Prostate gland (tissue), 2 donors: ENCODE data around the gene PTX4. TPM values are rescaled to one million over a fixed set of nuclear protein-coding genes. Genes with fewer than 3 reads are reported as not detected.

Experiments
- DNase-seq: peaks from one replicate; pipeline ENCODE4 v3.0.0-alpha.2; 2019; ENCODE audit warnings: low spot score
- H3K27ac ChIP-seq, 2 donors: fragments of 200-600 bp; sonication (generic); 2 replicates each; pipeline ENCODE4 v1.5.1; 2017 to 2019
- H3K27me3 ChIP-seq: fragments of 200-600 bp; sonication (generic); replicated peaks from 2 replicates; pipeline ENCODE4 v1.5.1; 2019; ENCODE audit not compliant: insufficient read depth
- H3K36me3 ChIP-seq, 2 donors: fragments of 200-600 bp; sonication (generic); 1 replicate in 1 of 2; 2 replicates in 1 of 2; pipeline versions ENCODE4 v1.5.1 to v1.8.1; 2017 to 2019
- H3K4me1 ChIP-seq: fragments of 200-600 bp; sonication (generic); replicated peaks from 2 replicates; pipeline ENCODE4 v1.5.1; 2019
- H3K4me3 ChIP-seq, 2 donors: fragments of 200-600 bp; sonication (generic); 2 replicates each; pipeline ENCODE4 v1.5.1; 2017 to 2019
- H3K9me3 ChIP-seq: fragments of 200-600 bp; sonication (generic); 2 replicates; pipeline ENCODE4 v1.5.1; 2017
- POLR2A ChIP-seq: fragments of 450-650 bp; IDR thresholded peaks from one replicate; pipeline ENCODE4 v1.6.1; 2016; ENCODE audit warnings: antibody characterized with exemption, mild to moderate bottlenecking
- POLR2AphosphoS5 ChIP-seq: sonication (generic); formaldehyde crosslinking; IDR thresholded peaks from one replicate; pipeline ENCODE4 v1.6.1; 2017; ENCODE audit warnings: antibody characterized with exemption
- WGBS: methylation state at CpG from one replicate; pipeline ENCODE4 v1.1.5; 2018; 5-methylcytosine and 5-hydroxymethylcytosine counted together
- intact Hi-C: fragments of 100-400 bp; cut with DNase I; formaldehyde crosslinking; loops from one replicate; pipeline ENCODE4 v1.14.2; 2022
- total RNA-seq, 2 donors: library from RNA; depleted of rRNA; stranded (reverse); fragments of >200 nt; gene quantifications; one replicate each; pipeline ENCODE4 v1.1.0, GENCODE V29; 2016
- TF ChIP-seq, protein P1 (sequence below), 4 experiments: fragments of 200-600 bp in 2 of 4; fragments of 450-650 bp in 2 of 4; sonication (generic) in 2 of 4; IDR thresholded peaks; 1 replicate in 3 of 4; 2 replicates in 1 of 4; pipeline ENCODE4 v1.5.1; 2016 to 2019; ENCODE audit warnings: antibody characterized with exemption in 4 of 4, mild to moderate bottlenecking in 2 of 4, moderate library complexity in 2 of 4

Gene PTX4
- total RNA-seq, 2 donors from 2014 or later, result 2.2 TPM; not detected in 1

DNA sequence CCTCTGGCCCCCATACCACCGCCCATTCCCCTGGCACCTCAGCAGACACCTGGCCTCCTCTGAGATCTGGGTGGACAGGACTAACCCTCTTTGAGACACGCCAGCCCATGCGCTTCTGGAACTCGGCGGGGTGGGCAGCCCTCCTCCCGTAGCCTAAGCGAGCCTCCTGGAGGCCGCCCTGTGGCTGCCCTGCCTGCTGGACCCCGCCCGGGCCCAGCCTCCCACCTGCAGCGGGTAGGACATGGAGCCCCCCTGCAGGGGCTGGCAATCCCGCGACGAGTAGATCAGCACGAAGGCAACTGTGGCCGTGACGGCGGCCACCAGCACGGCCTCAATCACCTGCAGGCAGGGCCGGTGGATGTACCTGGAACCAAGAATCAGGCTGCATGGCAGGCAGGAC lies 36.2 kb downstream of the PTX4 start:
- intact Hi-C loops, result no loop called here
- H3K9me3 ChIP-seq, result no peaks in the 10 kb centered on the region
- 92% methylated on average over 20 of the region's 20 CpGs for WGBS
- H3K4me1 ChIP-seq, result no peaks in the 10 kb centered on the region
- no peak for DNase-seq
- TF ChIP-seq POLR2AphosphoS5 (no peak), POLR2A (no peak)
- TF ChIP-seq, protein P1, sequence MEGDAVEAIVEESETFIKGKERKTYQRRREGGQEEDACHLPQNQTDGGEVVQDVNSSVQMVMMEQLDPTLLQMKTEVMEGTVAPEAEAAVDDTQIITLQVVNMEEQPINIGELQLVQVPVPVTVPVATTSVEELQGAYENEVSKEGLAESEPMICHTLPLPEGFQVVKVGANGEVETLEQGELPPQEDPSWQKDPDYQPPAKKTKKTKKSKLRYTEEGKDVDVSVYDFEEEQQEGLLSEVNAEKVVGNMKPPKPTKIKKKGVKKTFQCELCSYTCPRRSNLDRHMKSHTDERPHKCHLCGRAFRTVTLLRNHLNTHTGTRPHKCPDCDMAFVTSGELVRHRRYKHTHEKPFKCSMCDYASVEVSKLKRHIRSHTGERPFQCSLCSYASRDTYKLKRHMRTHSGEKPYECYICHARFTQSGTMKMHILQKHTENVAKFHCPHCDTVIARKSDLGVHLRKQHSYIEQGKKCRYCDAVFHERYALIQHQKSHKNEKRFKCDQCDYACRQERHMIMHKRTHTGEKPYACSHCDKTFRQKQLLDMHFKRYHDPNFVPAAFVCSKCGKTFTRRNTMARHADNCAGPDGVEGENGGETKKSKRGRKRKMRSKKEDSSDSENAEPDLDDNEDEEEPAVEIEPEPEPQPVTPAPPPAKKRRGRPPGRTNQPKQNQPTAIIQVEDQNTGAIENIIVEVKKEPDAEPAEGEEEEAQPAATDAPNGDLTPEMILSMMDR (IDR thresholded peaks at IDR 0.05), result no peak
- H3K36me3 ChIP-seq, result peaks cover 9 to 26% of the 10 kb centered on the region in 2 donors
- H3K27ac ChIP-seq, result no peak overlapping the region
- H3K4me3 ChIP-seq, result no peak overlapping the region
- no peaks in the 10 kb centered on the region for H3K27me3 ChIP-seq

DNA sequence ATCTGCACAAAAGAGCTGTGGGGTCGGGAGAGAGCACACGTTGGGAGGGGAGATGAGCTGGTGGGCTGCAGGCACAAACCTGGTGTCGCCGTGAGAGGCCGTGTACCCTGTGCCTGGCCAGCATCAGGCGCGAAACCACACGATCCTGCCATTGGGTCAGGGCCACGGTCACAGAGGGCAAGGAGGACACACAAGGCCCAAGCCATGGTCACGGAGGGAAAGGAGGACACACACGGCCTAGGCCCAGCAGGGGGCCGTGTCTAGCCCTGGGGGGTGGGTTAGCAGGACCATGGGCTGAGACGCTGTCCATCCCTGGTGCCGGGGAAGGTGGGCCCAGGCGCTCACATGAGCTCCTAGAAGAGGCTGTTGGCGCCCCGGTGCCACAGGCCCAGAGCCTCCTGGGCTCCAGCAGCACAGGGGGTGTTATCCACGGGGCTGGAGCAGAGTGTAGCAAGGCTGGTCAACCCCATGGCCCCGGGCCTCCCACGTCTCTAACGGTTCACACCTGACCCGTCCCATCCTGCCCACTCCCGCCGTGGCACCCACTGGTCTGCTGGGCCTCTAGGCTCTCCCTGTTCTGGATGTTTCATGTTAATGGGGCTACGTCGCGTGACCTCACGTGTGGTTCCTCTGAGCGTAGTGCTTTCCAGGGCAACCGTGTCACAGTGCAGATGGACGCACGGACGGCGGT lies 36.9 kb downstream of the PTX4 start:
- 94% methylated on average over 34 of the region's 34 CpGs for WGBS
- Histone ChIP-seq H3K4me3 (no peak overlapping the region), H3K4me1 (no peaks in the 10 kb centered on the region), H3K9me3 (no peaks in the 10 kb centered on the region), H3K36me3 (peaks cover 9 to 26% of the 10 kb centered on the region in 2 donors), H3K27ac (no peak overlapping the region), H3K27me3 (no peaks in the 10 kb centered on the region)
- TF ChIP-seq POLR2A (no peak), POLR2AphosphoS5 (no peak)
- TF ChIP-seq, protein P1 (IDR thresholded peaks at IDR 0.05), result no peak
- no peak for DNase-seq
- intact Hi-C loops, result no loop called here

DNA sequence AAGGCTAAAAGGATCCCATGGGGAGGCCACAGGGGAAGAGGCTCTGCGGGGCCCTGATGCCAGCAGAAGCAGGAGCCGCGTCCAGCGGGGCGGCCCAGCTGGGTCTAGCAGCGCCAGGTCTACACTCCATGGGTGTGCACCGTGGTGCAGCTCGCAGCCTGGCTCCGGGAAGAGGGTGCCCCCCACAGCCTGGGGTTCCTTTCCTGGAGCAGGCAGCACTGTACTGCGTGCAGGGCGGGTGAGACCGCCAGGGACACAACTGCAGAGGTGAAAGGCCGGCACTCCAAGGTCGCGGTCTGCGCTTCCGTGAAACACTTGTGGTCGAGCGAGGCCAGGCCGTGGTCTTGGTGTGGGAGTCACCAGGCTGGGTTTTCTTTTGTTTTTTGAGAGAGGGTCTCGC lies 37.9 kb downstream of the PTX4 start:
- DNase-seq, result no peak
- peaks cover 9 to 23% of the 10 kb centered on the region in 2 donors for H3K36me3 ChIP-seq
- no peak for TF ChIP-seq POLR2AphosphoS5
- TF ChIP-seq, protein P1 (IDR thresholded peaks at IDR 0.05), result no peak
- no peak for TF ChIP-seq POLR2A

DNA sequence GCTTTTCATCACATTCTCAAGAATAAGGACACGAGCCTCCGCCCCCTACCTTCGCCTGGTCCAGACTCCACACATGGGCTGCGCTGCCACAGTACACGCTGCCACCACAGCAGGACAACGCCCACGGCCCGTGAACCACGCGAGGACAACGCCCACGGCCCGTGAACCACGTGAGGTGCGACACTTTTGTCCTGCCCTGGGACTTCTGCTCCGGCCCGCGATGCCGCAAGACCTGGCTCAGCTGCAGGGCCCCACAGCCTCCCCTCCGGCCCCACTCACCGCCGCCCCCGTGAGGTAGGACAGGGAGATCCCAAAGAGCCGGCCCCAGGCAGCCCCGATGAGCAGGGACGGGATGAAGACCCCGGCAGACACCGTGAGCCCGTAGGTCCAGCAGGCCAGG lies 38.5 kb downstream of the PTX4 start:
- WGBS, result 94% methylated on average over 29 of the region's 29 CpGs
- TF ChIP-seq, protein P1 (IDR thresholded peaks at IDR 0.05), result no peak
- no peak for TF ChIP-seq POLR2AphosphoS5
- TF ChIP-seq POLR2A, result no peak
- no peaks in the 10 kb centered on the region for H3K27me3 ChIP-seq
- intact Hi-C loops, result no loop called here
- no peak overlapping the region for H3K4me3 ChIP-seq
- no peak for DNase-seq
- no peaks in the 10 kb centered on the region for H3K4me1 ChIP-seq
- peaks cover 9 to 19% of the 10 kb centered on the region in 2 donors for H3K36me3 ChIP-seq
- H3K9me3 ChIP-seq, result no peaks in the 10 kb centered on the region
- H3K27ac ChIP-seq, result no peak overlapping the region

More for the DNA sequence above, 37.9 kb downstream of the PTX4 start:
- Histone ChIP-seq H3K27ac (no peak overlapping the region), H3K9me3 (no peaks in the 10 kb centered on the region), H3K4me1 (no peaks in the 10 kb centered on the region), H3K27me3 (no peaks in the 10 kb centered on the region), H3K4me3 (no peak overlapping the region)
- intact Hi-C loops, result no loop called here
- WGBS, result 93% methylated on average over 21 of the region's 21 CpGs

DNA sequence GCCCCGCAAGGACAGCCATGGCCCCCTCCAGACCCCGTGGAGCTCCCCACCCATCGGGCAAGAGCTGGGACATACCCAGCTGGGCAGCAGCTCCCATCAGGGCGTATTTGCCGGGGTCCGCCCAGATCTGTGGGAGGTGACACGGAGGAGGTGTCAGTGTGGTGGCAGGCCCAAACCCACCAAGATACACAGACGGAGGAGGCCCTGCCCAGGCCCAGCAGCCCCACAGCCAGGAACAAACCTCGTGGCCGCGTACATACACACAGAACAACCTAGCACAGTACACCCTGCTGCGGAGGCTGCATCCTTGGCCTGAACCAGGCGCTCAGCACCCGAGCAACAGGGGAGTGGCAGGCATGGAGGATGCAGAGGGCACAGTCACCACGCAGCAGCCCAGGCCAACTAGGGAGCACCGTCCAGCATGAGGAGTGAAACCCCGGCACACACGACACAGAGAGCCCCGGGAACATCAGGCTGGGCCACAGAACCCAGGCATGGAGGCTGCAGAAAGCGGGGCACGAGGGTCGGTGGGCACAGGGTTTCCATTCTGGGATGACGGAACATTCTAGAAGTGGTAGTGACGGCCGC lies 39.4 kb downstream of the PTX4 start:
- peaks cover 9 to 13% of the 10 kb centered on the region in 2 donors for H3K36me3 ChIP-seq
- H3K4me3 ChIP-seq, result no peak overlapping the region
- TF ChIP-seq POLR2A (no peak), POLR2AphosphoS5 (no peak)
- TF ChIP-seq, protein P1 (IDR thresholded peaks at IDR 0.05), result no peak
- H3K9me3 ChIP-seq, result no peaks in the 10 kb centered on the region
- WGBS, result 93% methylated on average over 25 of the region's 25 CpGs
- H3K4me1 ChIP-seq, result no peaks in the 10 kb centered on the region
- no peak overlapping the region for H3K27ac ChIP-seq
- DNase-seq, result no peak
- intact Hi-C loops, result no loop called here
- H3K27me3 ChIP-seq, result no peaks in the 10 kb centered on the region
